Measurements from ENCODE around the gene GDPD4. TPM values are rescaled to one million over a fixed set of nuclear protein-coding genes. Genes with fewer than 3 reads are reported as not detected.

Gene GDPD4
- polyA plus RNA-seq, 4 donors = 2.2 to 4.5 TPM; not detected in 2

- 92 to 99% (median 96%) methylated on average over 5 of the region's 5 CpGs for WGBS, 3 donors
- Histone ChIP-seq H3K4me3 (ENCODE audit: low read depth in 1 of 3, low read length in 3 of 3) (no peak overlapping the region), H3K4me1 (ENCODE audit: control insufficient read depth in 3 of 3, insufficient read depth in 2 of 3, low read depth in 1 of 3, low read length in 2 of 3) (peaks cover 0 to 26% (median 0%) of the 10 kb centered on the region in 3 donors), H3K9me3 (ENCODE audit: control insufficient read depth in 2 of 2, insufficient read depth in 1 of 2, low read depth in 1 of 2, low read length in 1 of 2) (no peaks in the 10 kb centered on the region), H3K36me3 (ENCODE audit: control insufficient read depth in 3 of 3, insufficient read depth in 2 of 3, low read depth in 1 of 3, low read length in 3 of 3) (peaks cover 0 to 91% (median 0%) of the 10 kb centered on the region in 3 donors), H3K27ac (ENCODE audit: low read depth in 1 of 3, low read length in 2 of 3) (no peak overlapping the region), H3K27me3 (ENCODE audit: control insufficient read depth in 3 of 3, insufficient read depth in 3 of 3, low read length in 3 of 3) (no peaks in the 10 kb centered on the region)
- DNase-seq (no peak), FAIRE-seq (no peak)
Observed at GRCh38 chr11:77170107-77170506, 131.4 kb downstream of the GDPD4 start.

DNA sequence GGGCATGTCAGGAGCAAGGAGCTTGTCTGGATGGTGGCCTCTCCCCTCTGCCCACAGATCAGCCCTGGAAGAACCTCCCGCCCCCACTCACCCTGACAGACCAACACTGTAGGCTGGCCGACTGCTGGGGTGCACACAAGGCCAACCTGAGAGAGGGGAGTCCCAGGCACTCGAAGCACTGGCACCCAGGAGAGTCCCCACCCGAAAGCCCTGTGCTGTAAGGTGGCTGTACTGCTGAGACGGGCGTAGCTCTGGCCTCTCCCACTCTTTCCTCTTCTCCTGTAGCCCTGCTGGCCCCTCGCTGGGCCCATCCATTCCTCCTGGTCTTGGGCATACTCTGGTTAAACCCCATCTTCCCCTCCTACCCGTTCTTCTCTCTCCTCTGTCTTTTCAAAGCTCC, 133.7 kb downstream of the GDPD4 start:
- WGBS, 3 donors = 71 to 88% (median 80%) methylated on average over 8 of the region's 8 CpGs

DNA sequence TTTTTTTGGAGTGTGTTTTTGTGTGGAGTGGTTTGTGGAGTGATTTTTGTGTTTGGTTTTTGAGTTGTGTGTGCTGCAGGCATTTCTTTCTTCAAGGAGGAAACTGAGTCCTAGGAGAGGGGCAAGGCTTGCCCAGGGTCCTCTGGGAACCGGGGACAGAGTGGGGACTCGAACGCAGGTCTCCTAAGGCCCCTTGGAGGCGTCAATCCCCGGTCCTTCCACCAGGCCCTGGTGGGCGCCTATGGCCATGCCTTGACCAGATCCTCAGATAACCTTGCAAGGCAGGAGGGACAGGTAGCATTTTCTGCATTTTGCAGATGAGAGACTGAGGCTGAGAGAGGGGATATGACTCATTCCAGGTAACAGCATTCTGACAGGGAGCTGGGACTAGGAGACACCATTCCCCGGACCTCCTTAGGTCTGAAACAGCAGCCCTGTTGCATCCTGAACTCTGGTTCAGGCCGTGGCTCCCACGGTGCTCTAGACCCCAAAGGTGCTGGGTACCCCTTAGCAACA, 134.3 kb downstream of the GDPD4 start:
- Histone ChIP-seq H3K27ac (ENCODE audit: low read depth in 1 of 3, low read length in 2 of 3) (no peak overlapping the region), H3K4me3 (ENCODE audit: low read depth in 1 of 3, low read length in 3 of 3) (no peak overlapping the region), H3K4me1 (ENCODE audit: control insufficient read depth in 3 of 3, insufficient read depth in 2 of 3, low read depth in 1 of 3, low read length in 2 of 3) (peaks cover 0 to 6% (median 0%) of the 10 kb centered on the region in 3 donors), H3K9me3 (ENCODE audit: control insufficient read depth in 2 of 2, insufficient read depth in 1 of 2, low read depth in 1 of 2, low read length in 1 of 2) (no peaks in the 10 kb centered on the region), H3K36me3 (ENCODE audit: control insufficient read depth in 3 of 3, insufficient read depth in 2 of 3, low read depth in 1 of 3, low read length in 3 of 3) (peaks cover 0 to 79% (median 0%) of the 10 kb centered on the region in 3 donors), H3K27me3 (ENCODE audit: control insufficient read depth in 3 of 3, insufficient read depth in 3 of 3, low read length in 3 of 3) (no peaks in the 10 kb centered on the region)
- FAIRE-seq = no peak
- WGBS, 3 donors = 90 to 95% (median 93%) methylated on average over 9 of the region's 9 CpGs
- no peak for DNase-seq

More for the DNA sequence above, 133.7 kb downstream of the GDPD4 start:
- no peak for DNase-seq
- H3K4me3 ChIP-seq (ENCODE audit: low read depth in 1 of 3, low read length in 3 of 3) = no peak overlapping the region
- FAIRE-seq = no peak
- H3K27me3 ChIP-seq (ENCODE audit: control insufficient read depth in 3 of 3, insufficient read depth in 3 of 3, low read length in 3 of 3) = no peaks in the 10 kb centered on the region
- H3K9me3 ChIP-seq (ENCODE audit: control insufficient read depth in 2 of 2, insufficient read depth in 1 of 2, low read depth in 1 of 2, low read length in 1 of 2) = no peaks in the 10 kb centered on the region
- peaks cover 0 to 79% (median 0%) of the 10 kb centered on the region in 3 donors for H3K36me3 ChIP-seq (ENCODE audit: control insufficient read depth in 3 of 3, insufficient read depth in 2 of 3, low read depth in 1 of 3, low read length in 3 of 3)
- H3K27ac ChIP-seq (ENCODE audit: low read depth in 1 of 3, low read length in 2 of 3) = no peak overlapping the region
- peaks cover 0 to 12% (median 0%) of the 10 kb centered on the region in 3 donors for H3K4me1 ChIP-seq (ENCODE audit: control insufficient read depth in 3 of 3, insufficient read depth in 2 of 3, low read depth in 1 of 3, low read length in 2 of 3)

Other genes starting within 250 kb of the GDPD4 start
- 10 to 100 TPM; 43.8 to 61.1 (median 54.7) TPM for gene CAPN5, start 234.7 kb downstream of the GDPD4 start, polyA plus RNA-seq
- 1 to 10 TPM in 3 of 4 donors, not detected in 1; 1.5 to 2.7 (median 2.4) TPM for gene OMP, start 198.8 kb downstream of the GDPD4 start, polyA plus RNA-seq
- 10 to 100 TPM in 1 of 4 donors, 1 to 10 TPM in 3; 1.4 to 74.2 (median 2.2) TPM for gene MYO7A, start 173.4 kb downstream of the GDPD4 start, polyA plus RNA-seq
- gene PAK1, start 172.4 kb upstream of the GDPD4 start, polyA plus RNA-seq = 10 to 100 TPM; 35.0 to 64.0 (median 55.2) TPM

All from small intestine (tissue), 7 donors.